GM19452 (cell line): ENCODE measurements around the gene SLC6A1.
"Not testable (repeated sequence)": the region's sequence is repeated elsewhere in the genome, so short reads cannot be mapped to it uniquely, and the experiment has no call there.

Source experiments
- ATAC-seq: cut with Tn5 transposase; IDR thresholded peaks from one replicate; pipeline ENCODE4 v1.9.1; 2021; ENCODE audit not compliant: unreplicated experiment

The SLC6A1 gene

DNA sequence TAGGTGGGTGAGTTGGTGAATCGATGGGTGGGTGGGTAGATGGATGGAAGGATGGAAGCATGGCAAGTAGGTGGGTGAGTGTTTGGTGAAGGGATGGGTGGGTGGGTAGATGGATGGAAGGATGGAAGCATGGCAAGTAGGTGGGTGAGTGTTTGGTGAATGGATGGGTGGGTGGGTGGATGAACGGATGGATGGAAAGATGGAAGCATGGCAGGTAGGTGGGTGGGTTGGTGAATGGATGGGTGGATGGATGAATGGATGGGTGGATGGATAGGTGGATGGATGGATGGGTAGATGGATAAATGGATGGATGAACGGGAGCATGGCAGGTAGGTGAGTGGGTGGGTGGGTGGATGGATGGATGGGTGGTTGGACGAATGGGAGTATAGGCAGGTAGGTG, 65.1 kb downstream of the SLC6A1 start:
- ATAC-seq: no peak

DNA sequence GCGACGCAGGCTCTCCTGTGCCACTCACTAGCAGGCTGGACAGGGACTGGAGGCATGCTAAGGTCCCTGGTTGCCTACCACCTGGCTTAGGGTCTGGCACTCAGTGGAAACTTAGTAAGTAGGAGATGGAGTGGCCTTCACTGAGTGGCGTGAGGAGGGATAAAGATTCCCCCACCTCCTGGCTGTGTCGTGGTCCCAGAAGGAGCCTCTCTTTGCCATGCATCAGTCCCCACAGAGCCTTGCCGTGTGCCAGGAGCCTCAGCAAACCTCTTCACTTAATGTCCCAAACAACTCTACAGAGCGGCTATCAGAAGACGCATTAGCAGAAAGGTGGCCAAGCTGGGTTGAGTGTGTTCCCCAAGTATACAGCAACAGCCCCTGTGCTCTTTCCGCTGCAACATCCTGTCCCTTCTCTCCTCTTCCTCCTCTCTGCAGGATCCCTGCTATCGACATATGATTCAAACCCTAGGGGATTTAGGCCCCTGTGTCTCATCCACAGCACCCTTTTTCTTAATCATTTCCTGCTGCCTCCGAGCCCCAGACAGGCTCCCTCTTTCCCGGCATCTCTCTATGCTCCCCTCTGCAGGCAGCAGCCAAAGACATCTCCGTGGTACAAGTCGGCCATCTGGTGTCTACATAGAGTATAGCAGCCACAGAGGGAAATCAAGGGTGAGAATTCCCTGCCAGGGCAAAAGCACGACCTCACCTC, 66.7 kb downstream of the SLC6A1 start:
- no peak for ATAC-seq

DNA sequence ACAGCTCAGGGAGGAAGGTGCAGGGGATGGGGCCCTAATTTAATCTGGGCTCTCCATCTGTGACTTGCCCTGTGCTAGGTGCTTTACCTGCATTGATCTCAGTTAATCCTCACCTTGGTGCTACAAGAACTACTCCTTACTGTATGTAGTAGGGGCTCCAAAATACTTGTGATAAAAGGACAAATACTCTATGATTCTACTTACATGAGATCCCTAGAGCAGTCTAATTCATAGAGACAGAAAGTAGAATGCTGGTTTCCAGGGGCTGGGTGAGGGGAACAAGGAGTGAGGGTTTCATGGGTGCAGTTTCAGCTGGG, 67.2 kb downstream of the SLC6A1 start:
- no peak for ATAC-seq

DNA sequence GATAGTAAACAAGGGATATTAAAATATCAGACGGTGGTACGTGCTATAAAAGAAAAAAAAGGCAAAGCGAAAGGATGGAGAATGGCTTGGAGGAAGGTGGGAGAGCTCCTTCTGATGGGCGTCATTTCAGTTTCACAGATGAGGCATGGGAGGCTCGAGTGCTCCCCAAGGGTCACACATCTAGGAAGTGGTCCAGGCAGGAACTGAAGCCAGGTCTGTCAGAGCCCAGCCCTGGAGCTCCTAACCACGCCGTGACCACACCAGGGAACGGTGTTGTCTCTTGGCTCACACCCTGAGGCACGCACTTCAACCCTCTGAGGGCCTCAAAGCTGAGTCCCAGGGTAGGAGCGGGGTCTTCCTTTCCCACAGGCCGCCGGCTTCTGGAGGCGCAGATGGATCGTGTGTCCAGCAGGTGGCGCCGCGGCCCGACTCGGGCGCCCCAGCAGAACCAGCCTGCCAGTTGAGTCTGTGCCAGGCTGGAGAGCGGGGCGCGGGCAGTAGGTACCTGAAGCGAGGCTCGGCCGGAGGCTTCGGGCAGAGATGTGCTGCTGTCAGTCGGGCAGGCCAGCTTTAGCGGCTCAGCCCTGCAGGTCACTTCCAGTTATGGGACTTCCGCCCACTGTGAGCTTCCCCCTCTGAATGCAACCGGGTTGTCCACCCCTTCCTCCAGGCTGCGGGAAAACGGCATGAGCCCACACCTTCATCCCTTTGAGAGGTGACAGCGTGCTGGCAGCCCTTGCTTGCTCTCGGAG, 68.1 kb downstream of the SLC6A1 start:
- no peak for ATAC-seq

DNA sequence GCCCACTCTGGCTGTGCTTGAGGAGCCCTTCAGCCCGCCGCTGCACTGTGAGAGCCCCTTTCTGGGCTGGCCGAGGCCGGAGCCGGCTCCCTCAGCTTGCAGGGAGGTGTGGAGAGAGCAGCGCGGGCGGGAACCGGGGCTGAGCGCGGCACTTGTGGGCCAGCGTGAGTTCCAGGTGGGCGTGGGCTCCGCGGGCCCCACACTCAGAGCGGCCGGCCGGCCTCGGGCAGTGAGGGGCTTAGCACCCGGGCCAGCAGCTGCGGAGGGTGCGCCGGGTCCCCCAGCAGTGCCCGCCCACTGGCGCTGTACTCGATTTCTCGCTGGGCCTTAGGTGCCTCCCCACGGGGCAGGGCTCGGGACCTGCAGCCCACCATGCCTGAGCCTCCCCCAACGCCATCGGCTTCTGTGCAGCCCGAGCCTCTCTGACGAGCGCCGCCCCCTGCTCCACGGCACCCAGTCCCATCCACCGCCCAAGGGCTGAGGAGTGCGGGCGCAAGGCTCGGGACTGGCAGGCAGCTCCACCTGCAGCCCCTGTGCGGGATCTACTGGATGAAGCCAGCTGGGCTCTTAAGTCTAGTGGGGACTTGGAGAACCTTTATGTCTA, 68.8 kb downstream of the SLC6A1 start:
- ATAC-seq: not testable (repeated sequence)

DNA sequence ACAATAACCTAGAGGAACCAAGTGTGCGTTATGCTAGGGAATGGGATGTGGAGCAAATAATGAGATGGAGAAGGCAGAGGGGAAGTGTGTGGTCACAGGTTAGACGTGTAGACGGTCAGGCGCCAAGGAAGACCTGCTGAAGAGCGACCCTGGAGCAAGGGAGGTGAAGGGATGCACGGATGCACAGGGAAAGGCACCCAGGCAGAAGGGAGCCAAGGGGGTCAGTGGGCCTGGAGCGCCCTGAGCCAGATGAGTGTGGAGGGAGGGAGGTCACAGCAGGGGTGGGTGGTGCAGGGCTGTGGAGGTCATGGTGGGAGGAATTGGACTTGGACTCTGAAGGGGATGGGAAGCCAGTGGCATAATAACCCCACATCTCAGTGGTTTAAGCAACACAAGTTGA, 70.2 kb downstream of the SLC6A1 start:
- no peak for ATAC-seq

DNA sequence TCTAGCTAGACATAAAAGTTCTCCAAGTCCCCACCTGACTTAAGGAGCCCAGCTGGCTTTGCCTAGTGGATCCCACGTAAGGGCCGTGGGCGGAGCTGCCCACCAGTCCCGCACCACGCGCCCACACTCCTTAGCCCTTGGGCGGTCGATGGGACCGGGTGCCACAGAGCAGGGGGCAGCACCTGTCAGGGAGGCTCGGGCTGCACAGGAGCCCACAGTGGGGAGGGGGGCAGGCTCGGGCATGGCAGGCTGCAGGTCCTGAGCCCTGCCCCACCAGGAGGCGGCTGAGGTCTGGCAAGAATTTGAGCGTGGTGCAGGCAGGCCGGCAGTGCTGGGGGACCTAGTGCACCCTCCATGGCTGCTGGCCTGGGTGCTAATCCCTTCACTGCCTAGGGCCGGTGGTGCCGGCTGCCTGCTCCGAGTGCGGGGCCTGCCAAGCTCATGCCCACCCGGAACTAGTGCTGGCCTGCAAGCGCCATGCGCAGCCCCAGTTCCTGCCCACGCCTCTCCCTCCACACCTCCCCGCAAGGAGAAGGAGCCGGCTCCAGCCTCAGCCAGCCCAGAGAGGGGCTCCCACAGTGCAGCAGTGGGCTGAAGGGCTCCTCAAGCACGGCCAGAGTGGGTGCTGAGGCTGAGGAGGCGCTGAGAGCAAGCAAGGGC, 78.7 kb downstream of the SLC6A1 start:
- no peak for ATAC-seq

DNA sequence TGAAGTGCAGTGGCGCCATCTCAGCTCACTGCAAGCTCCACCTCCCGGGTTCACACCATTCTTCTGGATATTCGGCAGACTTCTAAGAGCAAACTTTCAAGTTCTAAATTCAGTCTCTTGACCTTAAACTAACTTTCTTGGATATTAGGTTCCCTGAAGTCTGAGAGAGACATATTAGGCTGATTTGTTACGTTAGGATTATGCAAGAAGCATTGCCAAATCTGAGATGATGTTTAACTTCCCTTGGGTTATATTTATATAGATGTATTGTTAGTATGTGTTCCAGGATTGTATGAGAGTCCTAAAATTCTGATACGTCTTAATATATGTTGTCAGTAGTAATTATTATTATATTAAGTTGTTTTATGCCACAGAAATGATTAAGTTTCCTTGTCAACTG, 80.1 kb downstream of the SLC6A1 start:
- no peak for ATAC-seq

DNA sequence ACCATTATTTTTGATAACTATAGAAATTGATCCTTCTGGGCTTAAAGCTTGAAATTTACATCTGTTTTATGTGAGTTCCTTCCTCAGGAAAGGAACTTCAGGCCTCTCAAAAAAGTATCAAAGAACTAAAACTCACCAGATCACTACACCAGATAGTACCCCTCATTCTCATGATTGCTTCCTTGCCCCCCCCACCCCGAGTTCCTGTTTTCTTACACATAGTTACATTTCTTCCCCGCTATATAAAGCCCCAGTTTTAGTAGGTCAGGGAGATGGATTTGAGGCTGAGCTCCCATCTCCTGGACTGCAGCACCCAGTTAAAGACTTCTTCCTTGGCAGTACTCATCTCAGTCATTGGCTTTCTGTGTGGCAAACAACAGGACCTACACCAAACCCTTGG, 81.5 kb downstream of the SLC6A1 start:
- no peak for ATAC-seq

DNA sequence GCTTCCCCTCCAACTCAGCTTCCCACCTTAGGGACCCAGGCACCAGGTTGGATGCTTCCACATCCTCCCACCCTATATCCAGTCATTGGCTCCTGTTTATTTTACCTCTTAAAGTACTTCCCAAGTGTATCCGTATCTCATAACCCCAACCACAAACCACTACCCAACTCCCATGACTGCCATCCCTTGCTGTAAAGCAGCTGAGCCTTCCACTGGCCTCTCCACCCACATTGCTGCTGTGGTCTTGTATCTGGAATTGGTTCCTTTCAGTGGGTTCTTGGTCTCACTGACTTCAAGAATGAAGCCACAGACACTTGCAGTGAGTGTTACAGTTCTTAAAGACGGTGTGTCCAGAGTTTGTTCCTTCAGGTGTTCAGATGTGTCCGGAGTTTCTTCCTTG, 81.9 kb downstream of the SLC6A1 start:
- ATAC-seq: no peak

DNA sequence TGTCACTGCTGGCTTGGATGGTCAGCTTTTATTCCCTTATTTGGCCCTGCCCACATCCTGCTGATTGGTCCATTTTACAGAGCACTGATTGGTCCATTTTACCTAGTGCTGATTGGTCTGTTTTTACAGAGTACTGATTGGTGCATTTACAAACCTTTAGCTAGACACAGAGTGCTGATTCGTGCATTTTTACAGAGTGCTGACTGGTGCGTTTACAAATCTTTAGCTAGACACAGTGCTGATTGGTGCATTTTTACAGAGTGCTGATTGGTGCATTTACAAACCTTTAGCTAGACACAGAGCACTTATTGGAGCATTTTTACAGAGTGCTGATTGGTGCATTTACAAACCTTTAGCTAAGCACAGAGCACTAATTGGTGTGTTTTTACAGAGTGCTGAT, 82.6 kb downstream of the SLC6A1 start:
- ATAC-seq: not testable (repeated sequence)

DNA sequence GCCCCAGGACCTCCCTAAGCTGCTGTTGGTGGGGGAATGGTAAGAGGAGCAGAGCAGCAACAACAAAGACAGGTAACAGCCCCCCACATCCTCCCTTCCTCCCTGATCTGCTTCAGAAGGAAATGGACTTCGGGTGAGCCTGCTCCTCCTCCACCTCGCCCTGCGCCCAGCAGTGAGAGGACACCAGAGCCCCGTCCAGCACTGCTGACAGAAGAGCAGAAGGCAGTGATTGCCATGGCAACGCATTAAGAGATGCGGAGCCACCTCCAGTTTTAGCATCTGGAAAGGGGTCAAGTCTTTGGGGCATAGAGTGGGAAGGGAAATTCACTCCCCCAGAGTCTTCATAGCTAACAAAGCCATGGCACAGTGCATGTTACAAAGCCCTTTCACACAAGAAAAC, 84.2 kb downstream of the SLC6A1 start:
- ATAC-seq: no peak

DNA sequence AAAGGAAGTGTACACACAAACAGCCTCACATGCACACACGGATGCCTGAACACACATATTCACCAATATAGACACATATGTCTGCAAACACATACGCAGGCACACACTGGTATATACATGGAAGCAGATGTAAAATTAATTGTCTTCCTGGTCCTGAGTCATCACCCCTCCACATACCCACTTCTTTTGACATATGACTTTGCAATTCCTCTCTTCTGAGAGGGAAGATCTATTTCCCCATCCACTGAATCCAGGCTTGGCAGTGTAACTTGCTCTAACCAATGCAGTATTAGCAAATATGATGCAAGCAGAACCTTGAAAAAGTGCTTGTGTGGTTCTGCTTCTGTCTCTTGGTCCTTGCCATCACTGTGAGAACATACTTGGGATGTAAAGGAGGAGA, 84.9 kb downstream of the SLC6A1 start:
- no peak for ATAC-seq

DNA sequence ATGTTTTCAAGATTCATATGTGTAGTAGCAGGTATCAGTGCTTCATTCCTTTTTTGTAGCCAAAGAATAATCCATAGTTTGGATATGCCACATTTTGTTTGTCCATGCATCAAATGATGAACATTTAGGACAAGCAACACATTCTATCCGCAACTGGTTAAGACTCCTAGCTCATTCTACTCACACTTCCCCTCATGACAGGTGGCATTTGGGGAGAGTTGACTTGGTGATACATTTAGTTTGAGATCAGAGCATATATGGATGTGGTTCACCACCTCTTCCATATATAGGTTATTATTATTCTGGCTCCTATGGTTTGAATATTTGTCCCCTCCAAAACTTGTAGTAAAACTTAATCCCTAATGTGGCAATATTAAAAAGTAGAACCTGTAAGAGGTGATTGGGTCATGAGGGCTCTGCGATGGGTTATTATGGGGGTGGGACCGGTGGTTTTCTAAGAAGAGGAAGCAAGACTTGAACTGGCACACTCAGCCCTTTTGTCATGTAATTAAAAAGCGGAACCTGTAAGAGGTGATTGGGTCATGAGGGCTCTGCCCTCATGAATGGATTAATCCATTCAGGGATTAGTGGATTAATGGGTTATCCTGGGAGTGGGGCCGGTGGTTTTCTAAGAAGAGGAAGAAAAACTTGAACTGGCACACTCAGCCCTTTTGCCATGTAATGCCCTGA, 86.4 kb downstream of the SLC6A1 start:
- no peak for ATAC-seq

DNA sequence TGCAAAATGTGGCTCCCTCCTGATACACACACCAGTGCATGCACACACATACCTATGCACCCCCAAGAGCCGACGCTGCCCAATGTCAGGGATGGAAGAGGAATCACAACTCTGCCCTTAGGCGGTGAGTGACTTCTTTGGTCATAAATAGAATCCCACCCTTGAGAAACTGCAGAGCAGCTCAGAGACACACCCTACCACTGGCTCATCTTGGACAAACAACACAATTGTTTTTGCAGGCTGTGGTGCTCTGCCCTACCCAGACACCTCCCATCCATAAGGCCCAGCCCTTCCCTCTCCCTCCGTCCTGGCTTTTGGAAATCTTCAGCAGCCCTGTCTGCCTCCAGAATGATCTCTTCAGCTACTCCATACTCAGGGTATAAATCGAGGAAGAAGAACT, 87.9 kb downstream of the SLC6A1 start:
- no peak for ATAC-seq

DNA sequence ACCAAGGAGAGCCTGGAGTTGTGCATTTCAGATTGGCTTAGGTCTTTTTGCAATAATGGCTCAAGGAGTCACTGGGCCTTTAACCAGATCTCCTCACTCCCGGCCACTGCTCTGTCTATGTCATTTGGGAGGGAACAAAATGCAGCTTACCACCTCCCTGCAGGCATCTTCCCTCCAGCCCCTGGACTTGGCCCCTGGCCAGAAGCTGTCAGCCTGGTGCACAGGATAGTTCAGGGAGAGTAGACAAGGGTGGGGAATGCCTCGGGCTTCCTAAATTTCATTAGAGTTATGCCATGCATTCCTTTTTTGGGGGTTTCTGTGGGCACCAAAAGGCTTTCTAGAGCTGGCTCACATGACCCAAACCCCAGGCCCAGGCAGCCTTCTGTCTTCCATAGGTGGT, 91.5 kb downstream of the SLC6A1 start:
- ATAC-seq: no peak

DNA sequence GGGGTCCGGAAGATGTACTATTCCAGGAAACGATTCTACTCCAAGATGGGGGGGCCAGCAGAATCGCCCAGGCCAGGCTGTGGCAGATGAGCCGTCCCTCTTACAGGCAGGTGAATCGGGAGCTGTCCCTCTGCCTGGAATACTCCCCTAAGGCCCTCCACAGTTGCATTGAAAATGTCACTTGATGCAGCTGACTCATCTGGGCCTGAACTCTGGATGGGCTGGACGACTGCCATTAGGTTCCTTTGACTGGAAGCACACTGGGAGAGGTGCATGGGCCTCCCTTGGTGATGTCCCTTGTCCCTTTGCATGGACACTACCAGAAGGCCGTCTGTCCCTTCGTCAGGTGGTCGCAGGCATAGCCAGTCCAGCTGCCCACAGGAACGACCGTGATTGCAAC, 92.1 kb downstream of the SLC6A1 start:
- no peak for ATAC-seq

DNA sequence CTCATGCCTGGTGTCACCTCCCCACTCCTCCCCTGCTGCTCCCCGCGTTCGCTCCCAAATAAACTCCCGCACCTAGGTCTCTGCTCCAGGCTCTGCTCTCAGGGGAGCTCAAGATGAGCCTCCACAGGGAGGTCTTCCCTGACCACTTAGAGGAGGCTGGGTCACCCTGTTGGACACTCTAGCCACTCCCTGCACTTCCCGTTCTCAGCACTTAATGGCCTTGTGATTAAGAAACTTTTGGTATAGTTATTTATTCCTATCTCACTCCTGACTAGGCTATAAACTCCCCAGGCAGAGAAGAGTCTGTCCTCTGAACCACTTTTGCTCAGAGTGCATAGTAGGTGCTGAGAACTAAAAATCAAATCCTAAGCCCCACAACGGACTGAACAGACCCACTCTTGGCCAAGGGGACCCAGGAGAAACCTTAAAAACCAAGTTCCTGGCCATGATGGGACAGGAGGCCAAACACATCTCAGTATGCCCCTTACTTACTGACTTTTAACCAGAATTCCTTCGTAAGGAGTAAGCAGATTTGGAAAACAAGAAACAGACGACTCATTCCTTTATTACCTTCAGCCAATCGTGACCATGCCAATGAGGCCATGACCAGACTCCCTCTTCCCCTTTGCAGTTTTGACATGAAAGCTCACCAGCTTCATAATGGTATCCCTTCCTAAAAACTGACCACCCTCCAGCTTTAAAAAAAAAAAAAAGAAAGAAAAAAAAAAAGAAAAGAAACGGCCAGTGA, 92.7 kb downstream of the SLC6A1 start:
- no peak for ATAC-seq

DNA sequence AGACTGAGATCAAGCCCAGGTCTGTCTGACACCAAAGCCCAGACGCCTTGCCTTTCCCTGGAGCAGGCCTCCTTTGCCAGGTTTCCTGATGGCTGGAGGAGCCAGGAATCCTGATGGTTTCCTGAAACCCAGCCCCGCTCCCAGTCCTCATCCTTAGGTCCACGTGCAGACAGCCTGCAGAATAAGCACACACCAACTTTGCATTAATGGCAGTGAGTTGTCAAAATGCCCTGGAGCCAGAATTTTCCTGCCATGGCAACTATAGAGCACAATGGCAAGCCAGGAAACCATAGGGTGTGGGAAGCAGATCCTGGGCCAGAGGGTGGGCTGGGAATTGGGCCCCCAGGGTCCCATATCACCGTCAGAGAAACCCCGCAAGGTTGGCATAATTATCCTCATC, 94.3 kb downstream of the SLC6A1 start:
- no peak for ATAC-seq

DNA sequence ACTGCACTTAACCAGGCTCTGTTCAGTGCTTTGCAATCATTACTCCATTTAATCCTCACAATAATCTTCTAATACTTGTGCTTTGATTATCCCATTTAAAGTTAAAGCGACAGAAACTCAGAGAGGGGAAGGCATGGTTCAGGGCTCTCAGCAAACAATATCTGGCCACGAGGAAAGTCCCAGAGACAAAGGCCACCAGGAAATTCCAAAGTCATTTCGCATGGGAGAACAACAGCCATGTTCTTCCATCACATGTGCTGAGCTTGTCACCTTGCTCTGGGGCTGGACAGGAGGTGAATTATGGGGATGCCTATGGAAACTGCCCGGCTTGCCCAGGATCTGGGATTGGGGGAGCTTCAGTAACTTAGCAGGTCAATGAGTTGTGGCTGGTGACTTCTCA, 95.5 kb downstream of the SLC6A1 start:
- no peak for ATAC-seq

DNA sequence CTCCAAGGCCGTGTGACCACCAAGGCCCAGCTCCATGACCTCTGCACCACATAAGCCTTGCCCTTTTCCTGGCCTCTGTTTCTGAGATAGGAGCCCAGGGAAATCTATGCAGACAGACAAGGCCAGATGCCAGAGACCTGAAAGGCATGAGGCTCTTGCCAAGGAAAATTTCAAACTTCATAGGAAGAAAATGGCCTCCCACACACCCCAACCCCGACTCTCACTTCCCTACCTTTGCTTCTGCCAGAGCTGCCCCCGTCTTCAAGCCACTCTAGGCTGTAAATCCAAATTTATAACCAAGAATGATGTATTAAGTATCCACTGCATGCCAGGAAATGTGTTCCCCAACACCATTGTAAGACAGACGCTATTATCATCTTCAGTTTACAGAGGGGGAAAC, 96.3 kb downstream of the SLC6A1 start:
- ATAC-seq: no peak
